GM18867 (cell line): ENCODE data around the gene AFAP1L1.

Experiments
- ATAC-seq: cut with Tn5 transposase; IDR thresholded peaks from one replicate; pipeline ENCODE4 v1.9.1; 2021; ENCODE audit warnings: mild to moderate bottlenecking, moderate library complexity; ENCODE audit not compliant: unreplicated experiment

AFAP1L1 gene

GRCh38 chr5:149367972-149368645 lies 96.5 kb downstream of the AFAP1L1 start:
- no peak for ATAC-seq

GRCh38 chr5:149370878-149371277 lies 99.2 kb downstream of the AFAP1L1 start:
- ATAC-seq, result no peak

GRCh38 chr5:149371296-149371962 lies 99.8 kb downstream of the AFAP1L1 start:
- ATAC-seq, result peak; percentile 85

GRCh38 chr5:149372076-149372795 lies 100.6 kb downstream of the AFAP1L1 start:
- ATAC-seq, result no peak

GRCh38 chr5:149372932-149373331 lies 101.3 kb downstream of the AFAP1L1 start:
- ATAC-seq, result no peak

GRCh38 chr5:149374303-149374702 lies 102.6 kb downstream of the AFAP1L1 start:
- ATAC-seq, result no peak

- ATAC-seq, result no peak
Observed at GRCh38 chr5:149374801-149375200, 103.1 kb downstream of the AFAP1L1 start.

GRCh38 chr5:149375434-149375833 lies 103.8 kb downstream of the AFAP1L1 start:
- no peak for ATAC-seq

GRCh38 chr5:149376104-149376503 lies 104.4 kb downstream of the AFAP1L1 start:
- ATAC-seq, result no peak

- ATAC-seq, result no peak
Observed at GRCh38 chr5:149376711-149377447, 105.2 kb downstream of the AFAP1L1 start.

GRCh38 chr5:149378241-149378820 lies 106.7 kb downstream of the AFAP1L1 start:
- ATAC-seq, result no peak

- ATAC-seq, result no peak
Observed at GRCh38 chr5:149379177-149379761, 107.6 kb downstream of the AFAP1L1 start, which contains the start of gene IL17B. Gene IL17B (minus strand): TSS chr5:149379292. CDS start chr5:149379225, 67 bp downstream.

GRCh38 chr5:149379818-149380374 lies 108.2 kb downstream of the AFAP1L1 start:
- no peak for ATAC-seq

GRCh38 chr5:149380466-149381121 lies 108.9 kb downstream of the AFAP1L1 start:
- ATAC-seq, result no peak

GRCh38 chr5:149381261-149381985 lies 109.8 kb downstream of the AFAP1L1 start:
- ATAC-seq, result no peak

GRCh38 chr5:149381986-149382338 lies 110.3 kb downstream of the AFAP1L1 start:
- ATAC-seq, result peak; percentile 82

GRCh38 chr5:149382517-149383220 lies 111.0 kb downstream of the AFAP1L1 start:
- no peak for ATAC-seq

GRCh38 chr5:149383399-149383798 lies 111.7 kb downstream of the AFAP1L1 start:
- no peak for ATAC-seq
